Measurements from ENCODE around the gene CDON.
A peak's percentile ranks its signal among the peaks of the same experiment; 100 is the strongest.

Gene CDON

GRCh38 chr11:126083829-126084607, 21.4 kb upstream of the CDON start:
- TF ChIP-seq EGR1 (IDR thresholded peaks at IDR 0.05) (no peak), USF1 (IDR thresholded peaks at IDR 0.05) (no peak), NFIC (IDR thresholded peaks at IDR 0.05) (no peak), CEBPB (IDR thresholded peaks at IDR 0.05) (no peak), ZBTB7A (IDR thresholded peaks at IDR 0.05; ENCODE audit: low read depth) (no peak), RAD21 (IDR thresholded peaks at IDR 0.05; ENCODE audit: low read depth) (no peak)

DNA sequence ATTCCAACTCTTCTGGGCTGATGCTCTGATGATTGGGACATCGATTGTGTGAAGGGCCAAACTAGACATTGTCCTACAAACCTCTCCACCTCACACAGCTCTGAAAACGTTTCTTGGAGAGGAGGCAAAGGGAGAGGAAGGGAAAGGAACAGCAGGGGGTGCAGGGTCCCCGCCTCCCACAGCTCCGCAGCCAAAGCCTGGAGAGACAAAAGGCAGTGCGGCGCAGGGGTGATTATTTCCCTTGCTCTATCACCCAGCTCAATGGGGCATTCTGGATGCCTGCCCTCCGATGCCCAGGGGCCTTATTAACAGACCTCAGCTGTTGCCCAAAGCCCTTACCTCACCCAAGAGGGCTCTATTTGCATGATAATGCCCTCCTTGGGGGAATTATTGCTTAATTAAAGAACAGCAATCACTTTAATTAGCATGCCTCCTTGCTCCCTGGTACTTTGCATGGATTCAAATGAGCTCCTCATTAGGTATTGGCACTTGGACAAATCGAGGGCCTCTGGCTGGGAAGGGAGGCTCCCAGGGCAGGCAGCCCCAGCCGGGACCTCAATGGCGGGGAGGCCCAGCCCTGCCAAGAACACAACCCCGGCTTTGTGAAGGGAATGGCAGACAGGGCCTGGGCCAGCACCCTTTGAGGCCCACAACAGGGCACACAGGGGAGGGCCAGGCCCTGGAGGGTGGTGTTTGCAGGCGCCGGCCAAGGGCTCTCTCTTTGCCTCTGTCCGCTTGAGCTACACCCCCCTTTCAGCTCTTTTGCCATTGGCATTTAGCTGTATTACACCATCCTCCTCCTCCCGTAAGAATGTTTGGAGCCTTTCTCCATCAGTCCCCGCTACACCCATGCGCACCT, 19.8 kb upstream of the CDON start:
- TF ChIP-seq NFIC (IDR thresholded peaks at IDR 0.05) (no peak), TAF1 (IDR thresholded peaks at IDR 0.05; ENCODE audit: low read depth) (no peak), USF1 (IDR thresholded peaks at IDR 0.05) (no peak), CEBPB (IDR thresholded peaks at IDR 0.05) (no peak), YY1 (IDR thresholded peaks at IDR 0.05; ENCODE audit: low read depth) (no peak), FOXM1 (IDR thresholded peaks at IDR 0.05; ENCODE audit: borderline replicate concordance, low read depth) (no peak), CREB1 (IDR thresholded peaks at IDR 0.05; ENCODE audit: low read depth) (no peak), ZBTB7A (IDR thresholded peaks at IDR 0.05; ENCODE audit: low read depth) (no peak), EGR1 (IDR thresholded peaks at IDR 0.05) (no peak), REST (IDR thresholded peaks at IDR 0.05; ENCODE audit: low read depth) (no peak), TCF12 (IDR thresholded peaks at IDR 0.05; ENCODE audit: low read depth) (no peak), RAD21 (IDR thresholded peaks at IDR 0.05; ENCODE audit: low read depth) (no peak)
- TF ChIP-seq, protein P1, sequence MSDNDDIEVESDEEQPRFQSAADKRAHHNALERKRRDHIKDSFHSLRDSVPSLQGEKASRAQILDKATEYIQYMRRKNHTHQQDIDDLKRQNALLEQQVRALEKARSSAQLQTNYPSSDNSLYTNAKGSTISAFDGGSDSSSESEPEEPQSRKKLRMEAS (IDR thresholded peaks at IDR 0.05) = no peak

GRCh38 chr11:126081915-126082250, 19.2 kb upstream of the CDON start:
- TF ChIP-seq RAD21 (IDR thresholded peaks at IDR 0.05; ENCODE audit: low read depth) = no peak
- TF ChIP-seq NFIC (IDR thresholded peaks at IDR 0.05) = no peak
- TF ChIP-seq CREB1 (IDR thresholded peaks at IDR 0.05; ENCODE audit: low read depth) = no peak
- TF ChIP-seq TCF12 (IDR thresholded peaks at IDR 0.05; ENCODE audit: low read depth) = no peak
- no peak for TF ChIP-seq EGR1 (IDR thresholded peaks at IDR 0.05)
- TF ChIP-seq, protein P1 (IDR thresholded peaks at IDR 0.05) = no peak
- TF ChIP-seq REST (IDR thresholded peaks at IDR 0.05; ENCODE audit: low read depth) = no peak
- no peak for TF ChIP-seq USF1 (IDR thresholded peaks at IDR 0.05)
- no peak for TF ChIP-seq CEBPB (IDR thresholded peaks at IDR 0.05)
- TF ChIP-seq FOXM1 (IDR thresholded peaks at IDR 0.05; ENCODE audit: borderline replicate concordance, low read depth) = no peak
- no peak for TF ChIP-seq ZBTB7A (IDR thresholded peaks at IDR 0.05; ENCODE audit: low read depth)
- TF ChIP-seq EP300 (IDR thresholded peaks at IDR 0.05; ENCODE audit: borderline replicate concordance) = no peak
- no peak for TF ChIP-seq TAF1 (IDR thresholded peaks at IDR 0.05; ENCODE audit: low read depth)
- TF ChIP-seq TEAD4 (IDR thresholded peaks at IDR 0.05) = no peak
- TF ChIP-seq YY1 (IDR thresholded peaks at IDR 0.05; ENCODE audit: low read depth) = no peak

DNA sequence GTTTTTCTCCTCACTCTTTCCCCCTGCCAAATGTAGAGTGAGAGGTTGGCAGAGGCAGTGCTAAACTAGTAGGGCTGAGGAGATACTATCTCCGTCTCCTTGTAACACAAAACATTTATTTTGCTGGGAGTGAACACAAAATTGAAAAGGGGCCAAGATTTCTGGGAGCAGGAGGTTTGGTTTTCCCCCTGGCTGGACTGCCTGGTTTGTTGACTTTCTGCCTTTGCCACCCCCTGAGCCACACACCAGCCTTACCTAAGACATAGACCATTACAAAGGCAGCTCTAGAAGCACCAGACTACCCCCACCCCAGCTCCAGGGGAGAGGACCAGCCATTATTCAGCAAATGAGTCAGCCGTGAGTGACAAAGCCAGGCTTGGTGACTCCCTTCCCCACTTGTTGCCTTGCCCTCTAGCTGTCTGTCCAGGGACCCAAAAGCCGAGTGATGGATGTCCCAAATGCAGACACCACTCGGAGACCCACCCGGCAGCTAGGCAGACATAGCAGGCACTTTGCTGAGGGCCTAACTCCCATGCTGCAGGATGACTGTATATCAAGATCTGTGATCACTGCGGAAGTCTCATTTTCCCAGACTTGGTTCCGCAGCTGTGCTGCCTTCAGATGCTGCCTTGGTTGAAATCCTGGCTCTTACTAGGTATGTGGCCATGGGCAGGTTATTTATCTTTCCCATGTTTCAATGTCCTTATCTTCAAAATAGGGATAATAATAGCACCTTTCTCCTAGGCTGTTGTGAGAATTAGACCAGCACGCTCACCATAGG, 17.7 kb upstream of the CDON start:
- no peak for TF ChIP-seq TAF1 (IDR thresholded peaks at IDR 0.05; ENCODE audit: low read depth)
- TF ChIP-seq NFIC (IDR thresholded peaks at IDR 0.05) = 0 out of 2 replicates have a peak, but pooled peaks have one; percentile 13
- TF ChIP-seq CEBPB (IDR thresholded peaks at IDR 0.05) = no peak

All from Ishikawa (cell line).